Measurements from ENCODE around the gene GHRH.

DNA sequence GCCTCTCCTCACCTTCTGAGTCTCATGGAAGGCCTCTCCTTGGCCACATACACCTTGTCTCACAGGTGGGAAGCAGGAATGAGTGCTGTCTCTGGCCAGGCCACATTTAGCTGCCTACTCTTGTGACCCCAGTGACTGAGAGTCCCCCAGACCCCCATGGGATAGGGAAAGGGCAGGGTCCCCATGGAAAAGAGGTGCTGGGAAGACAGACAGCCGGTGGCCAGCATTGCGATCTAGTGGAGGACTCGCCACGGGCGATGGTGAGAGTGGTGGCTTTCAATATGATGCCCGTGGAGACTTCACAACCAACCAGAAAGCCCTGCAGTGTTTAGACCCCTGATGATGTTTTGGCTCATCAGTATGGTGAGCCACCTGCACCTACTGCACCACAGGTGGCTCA is 47.7 kb upstream of the GHRH start:
- TF ChIP-seq, protein P1, sequence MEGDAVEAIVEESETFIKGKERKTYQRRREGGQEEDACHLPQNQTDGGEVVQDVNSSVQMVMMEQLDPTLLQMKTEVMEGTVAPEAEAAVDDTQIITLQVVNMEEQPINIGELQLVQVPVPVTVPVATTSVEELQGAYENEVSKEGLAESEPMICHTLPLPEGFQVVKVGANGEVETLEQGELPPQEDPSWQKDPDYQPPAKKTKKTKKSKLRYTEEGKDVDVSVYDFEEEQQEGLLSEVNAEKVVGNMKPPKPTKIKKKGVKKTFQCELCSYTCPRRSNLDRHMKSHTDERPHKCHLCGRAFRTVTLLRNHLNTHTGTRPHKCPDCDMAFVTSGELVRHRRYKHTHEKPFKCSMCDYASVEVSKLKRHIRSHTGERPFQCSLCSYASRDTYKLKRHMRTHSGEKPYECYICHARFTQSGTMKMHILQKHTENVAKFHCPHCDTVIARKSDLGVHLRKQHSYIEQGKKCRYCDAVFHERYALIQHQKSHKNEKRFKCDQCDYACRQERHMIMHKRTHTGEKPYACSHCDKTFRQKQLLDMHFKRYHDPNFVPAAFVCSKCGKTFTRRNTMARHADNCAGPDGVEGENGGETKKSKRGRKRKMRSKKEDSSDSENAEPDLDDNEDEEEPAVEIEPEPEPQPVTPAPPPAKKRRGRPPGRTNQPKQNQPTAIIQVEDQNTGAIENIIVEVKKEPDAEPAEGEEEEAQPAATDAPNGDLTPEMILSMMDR (conservative IDR thresholded peaks at IDR 0.05; ENCODE audit: low read length) = no peak
- no peak for TF ChIP-seq EZH2phosphoT487 (IDR thresholded peaks at IDR 0.05; ENCODE audit: borderline replicate concordance, low read depth, low read length)
